SK-N-MC (cell line): ENCODE measurements around the gene HLX.

Experiments
- EZH2 ChIP-seq: fragments of 200-600 bp; sonication (generic); IDR thresholded peaks from one replicate; pipeline ENCODE4 v1.6.1; 2017; ENCODE audit warnings: antibody characterized with exemption
- FOXP2 ChIP-seq: optimal IDR thresholded peaks from 2 replicates; pipeline ENCODE3; 2011; ENCODE audit warnings: mild to moderate bottlenecking, moderate library complexity; ENCODE audit not compliant: insufficient read depth; ENCODE audit errors: extremely low read length, control extremely low read depth
- POLR2AphosphoS5 ChIP-seq: IDR thresholded peaks from 2 replicates; pipeline ENCODE4 v1.6.1; 2012; ENCODE audit warnings: mild to moderate bottlenecking, low read depth, low read length, borderline replicate concordance

- no peak for TF ChIP-seq EZH2
- TF ChIP-seq POLR2AphosphoS5: no peak
- no peak for TF ChIP-seq FOXP2
These were observed 23.7 kb downstream of the HLX start for GRCh38 chr1:220902916-220903315.
